ENCODE measurements around the gene KRTAP10-8. TPM values are rescaled to one million over a fixed set of nuclear protein-coding genes. Genes with fewer than 3 reads are reported as not detected.

KRTAP10-8 gene, protein sequence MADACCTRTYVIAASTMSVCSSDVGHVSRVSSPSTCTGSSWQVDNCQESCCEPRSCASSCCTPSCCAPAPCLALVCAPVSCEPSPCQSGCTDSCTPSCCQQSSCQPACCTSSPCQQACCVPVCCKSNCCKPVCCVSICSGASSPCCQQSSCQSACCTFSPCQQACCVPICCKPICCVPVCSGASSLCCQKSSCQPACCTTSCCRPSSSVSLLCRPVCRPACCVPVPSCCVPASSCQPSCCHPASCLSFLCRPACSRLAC
- total RNA-seq = not detected in 2 replicates
- long read RNA-seq = 0 reads

DNA sequence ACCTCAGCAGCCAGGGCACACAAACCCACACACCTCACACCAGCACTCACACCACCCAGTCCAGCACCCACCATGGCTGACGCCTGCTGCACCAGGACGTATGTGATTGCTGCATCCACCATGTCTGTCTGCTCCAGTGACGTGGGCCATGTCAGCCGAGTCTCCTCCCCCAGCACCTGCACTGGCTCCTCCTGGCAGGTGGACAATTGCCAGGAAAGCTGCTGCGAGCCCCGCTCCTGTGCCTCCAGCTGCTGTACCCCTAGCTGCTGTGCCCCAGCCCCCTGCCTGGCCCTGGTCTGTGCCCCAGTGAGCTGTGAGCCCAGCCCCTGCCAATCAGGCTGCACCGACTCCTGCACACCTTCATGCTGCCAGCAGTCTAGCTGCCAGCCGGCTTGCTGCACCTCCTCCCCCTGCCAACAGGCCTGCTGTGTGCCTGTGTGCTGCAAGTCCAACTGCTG lies at the start of gene KRTAP10-8:
Gene KRTAP10-8, plus strand, starts transcription at position 51 of the 458 bp plus-strand sequence. Its CDS starts 22 bp downstream, at position 73.
- Mint-ChIP-seq H3K4me3 (no peak within 1 kb of the TSS), H3K27ac (ENCODE audit: unreplicated experiment) (no peak within 1 kb of the TSS), H3K4me1 (no peaks in the 10 kb centered on the region), H3K9me3 (peaks cover 14% of the 10 kb centered on the region), H3K27me3 (ENCODE audit: low read depth) (peaks cover 10% of the 10 kb centered on the region), H3K36me3 (ENCODE audit: low read depth) (peaks cover 12% of the 10 kb centered on the region)
- TF ChIP-seq, protein P1, sequence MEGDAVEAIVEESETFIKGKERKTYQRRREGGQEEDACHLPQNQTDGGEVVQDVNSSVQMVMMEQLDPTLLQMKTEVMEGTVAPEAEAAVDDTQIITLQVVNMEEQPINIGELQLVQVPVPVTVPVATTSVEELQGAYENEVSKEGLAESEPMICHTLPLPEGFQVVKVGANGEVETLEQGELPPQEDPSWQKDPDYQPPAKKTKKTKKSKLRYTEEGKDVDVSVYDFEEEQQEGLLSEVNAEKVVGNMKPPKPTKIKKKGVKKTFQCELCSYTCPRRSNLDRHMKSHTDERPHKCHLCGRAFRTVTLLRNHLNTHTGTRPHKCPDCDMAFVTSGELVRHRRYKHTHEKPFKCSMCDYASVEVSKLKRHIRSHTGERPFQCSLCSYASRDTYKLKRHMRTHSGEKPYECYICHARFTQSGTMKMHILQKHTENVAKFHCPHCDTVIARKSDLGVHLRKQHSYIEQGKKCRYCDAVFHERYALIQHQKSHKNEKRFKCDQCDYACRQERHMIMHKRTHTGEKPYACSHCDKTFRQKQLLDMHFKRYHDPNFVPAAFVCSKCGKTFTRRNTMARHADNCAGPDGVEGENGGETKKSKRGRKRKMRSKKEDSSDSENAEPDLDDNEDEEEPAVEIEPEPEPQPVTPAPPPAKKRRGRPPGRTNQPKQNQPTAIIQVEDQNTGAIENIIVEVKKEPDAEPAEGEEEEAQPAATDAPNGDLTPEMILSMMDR (conservative IDR thresholded peaks at IDR 0.05) = no peak
- no peak for DNase-seq (ENCODE audit: low read depth, low spot score)

DNA sequence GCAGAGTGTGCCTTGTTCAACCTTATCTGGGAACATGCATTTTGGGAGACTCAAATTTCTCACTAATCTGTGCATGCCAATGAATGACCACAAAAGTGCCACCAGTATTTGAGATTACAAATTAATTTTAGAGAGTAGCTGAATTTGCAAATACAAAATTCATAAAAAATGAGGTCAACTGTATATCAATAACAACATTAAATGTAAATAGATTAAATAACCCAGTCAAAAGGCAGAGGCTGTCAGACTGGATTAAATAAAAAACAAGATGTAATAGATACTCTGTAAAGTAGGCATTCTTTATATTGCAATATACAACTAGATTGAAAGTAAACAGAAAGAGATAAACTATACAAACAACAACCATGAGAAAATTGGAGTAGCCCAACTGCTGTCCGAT lies 47.8 kb upstream of the KRTAP10-8 start:
- Mint-ChIP-seq H3K4me3 (no peak overlapping the region), H3K27me3 (ENCODE audit: low read depth) (peaks cover 14% of the 10 kb centered on the region), H3K27ac (ENCODE audit: unreplicated experiment) (no peak overlapping the region), H3K4me1 (no peaks in the 10 kb centered on the region), H3K9me3 (peaks cover 4% of the 10 kb centered on the region), H3K36me3 (ENCODE audit: low read depth) (no peaks in the 10 kb centered on the region)
- TF ChIP-seq, protein P1 (conservative IDR thresholded peaks at IDR 0.05) = no peak
- no peak for DNase-seq (ENCODE audit: low read depth, low spot score)

DNA sequence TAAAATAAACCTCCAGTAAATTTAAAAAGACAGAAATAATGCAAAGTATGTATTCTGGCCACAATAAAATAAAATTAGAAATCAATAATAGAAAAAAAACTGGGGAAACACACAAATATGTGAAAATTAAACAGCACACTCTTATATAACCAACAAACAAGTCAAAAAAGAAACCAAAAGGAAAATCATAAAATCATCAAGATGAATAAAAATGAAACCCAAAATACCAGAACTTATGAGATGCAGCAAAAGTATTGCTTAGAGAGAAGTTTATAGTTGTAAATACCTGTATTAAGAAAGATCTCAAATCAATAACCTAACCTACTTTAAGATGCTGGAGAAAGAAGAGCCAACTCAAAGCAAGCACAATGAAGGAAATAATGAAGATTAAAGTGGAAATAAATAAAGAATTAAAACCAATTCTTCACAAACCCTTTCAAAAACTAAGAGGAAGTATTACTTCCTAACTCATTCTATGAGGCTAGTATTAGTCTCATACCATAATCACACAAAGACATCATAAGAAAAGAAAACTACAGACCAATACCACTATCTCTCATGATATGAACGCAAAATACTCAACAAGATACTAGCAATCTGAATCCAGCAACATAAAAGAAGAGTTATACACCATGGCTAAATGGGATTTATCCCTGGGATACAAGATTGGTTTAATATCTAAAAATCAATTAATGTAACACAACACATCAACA lies 46.8 kb upstream of the KRTAP10-8 start:
- Mint-ChIP-seq H3K9me3 (peaks cover 4% of the 10 kb centered on the region), H3K27me3 (ENCODE audit: low read depth) (peaks cover 14% of the 10 kb centered on the region), H3K27ac (ENCODE audit: unreplicated experiment) (no peak overlapping the region), H3K4me3 (no peak overlapping the region), H3K36me3 (ENCODE audit: low read depth) (no peaks in the 10 kb centered on the region), H3K4me1 (no peaks in the 10 kb centered on the region)
- DNase-seq (ENCODE audit: low read depth, low spot score) = no peak
- TF ChIP-seq, protein P1 (conservative IDR thresholded peaks at IDR 0.05) = no peak

DNA sequence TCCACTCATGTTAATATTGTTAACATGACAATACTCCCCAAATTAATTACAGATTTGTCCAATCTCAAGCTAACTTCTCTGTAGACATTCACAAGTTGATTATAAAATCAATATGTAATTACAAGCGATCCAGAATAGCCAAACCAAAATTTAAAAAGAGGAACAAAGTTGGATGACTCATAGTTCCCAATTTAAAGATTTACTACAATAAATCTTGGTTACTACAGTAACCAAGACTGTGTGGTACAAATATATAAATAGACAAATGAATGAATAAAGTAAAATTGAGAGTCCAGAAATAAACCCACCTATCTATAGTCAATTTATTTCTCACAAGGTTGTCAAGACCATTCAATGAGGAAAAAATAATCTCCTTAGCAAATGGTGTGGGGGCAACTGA lies 45.5 kb upstream of the KRTAP10-8 start:
- no peaks in the 10 kb centered on the region for H3K4me1 Mint-ChIP-seq
- TF ChIP-seq, protein P1 (conservative IDR thresholded peaks at IDR 0.05) = no peak
- H3K9me3 Mint-ChIP-seq = peaks cover 5% of the 10 kb centered on the region
- no peak overlapping the region for H3K27ac Mint-ChIP-seq (ENCODE audit: unreplicated experiment)
- peaks cover 8% of the 10 kb centered on the region for H3K27me3 Mint-ChIP-seq (ENCODE audit: low read depth)
- H3K36me3 Mint-ChIP-seq (ENCODE audit: low read depth) = peaks cover 3% of the 10 kb centered on the region
- H3K4me3 Mint-ChIP-seq = no peak overlapping the region
- DNase-seq (ENCODE audit: low read depth, low spot score) = no peak

DNA sequence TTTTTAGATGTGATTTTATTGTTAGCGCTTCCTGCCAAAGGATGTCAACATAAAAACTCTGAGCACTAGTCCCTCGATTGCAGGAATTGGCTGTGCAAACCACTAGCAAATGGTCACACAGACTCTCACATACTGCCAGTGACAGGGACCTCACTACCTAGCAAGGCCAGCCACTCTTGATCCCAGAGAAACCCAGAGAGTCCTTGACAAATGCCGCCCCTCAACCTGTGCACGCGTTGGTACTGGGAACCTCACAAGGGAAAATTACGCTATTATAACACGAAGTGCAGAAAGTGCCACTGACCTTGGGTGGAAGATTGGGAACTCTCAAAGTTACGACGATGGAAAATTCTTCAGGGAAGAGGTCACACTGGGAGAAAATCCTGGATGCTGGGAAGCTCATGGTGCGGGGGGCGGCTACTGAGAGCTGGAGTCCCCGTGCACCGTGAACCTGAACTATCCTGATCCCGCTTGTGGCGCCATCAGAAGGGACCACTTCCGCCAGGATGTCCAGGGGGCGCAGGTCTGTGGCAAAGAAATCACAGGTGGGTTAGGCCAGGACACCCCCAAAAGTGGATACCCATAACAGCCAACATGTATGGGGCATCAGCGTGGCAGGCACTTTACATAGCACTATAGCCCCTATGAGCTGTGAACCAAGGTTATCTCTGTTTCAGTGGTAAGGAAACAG lies 44.3 kb upstream of the KRTAP10-8 start:
- Mint-ChIP-seq H3K4me1 (no peaks in the 10 kb centered on the region), H3K4me3 (no peak overlapping the region), H3K27me3 (ENCODE audit: low read depth) (peaks cover 8% of the 10 kb centered on the region), H3K36me3 (ENCODE audit: low read depth) (peaks cover 3% of the 10 kb centered on the region), H3K27ac (ENCODE audit: unreplicated experiment) (no peak overlapping the region), H3K9me3 (peaks cover 7% of the 10 kb centered on the region)
- no peak for DNase-seq (ENCODE audit: low read depth, low spot score)
- TF ChIP-seq, protein P1 (conservative IDR thresholded peaks at IDR 0.05) = no peak

Measured in neural crest cell (in vitro differentiated cells).